ENCODE measurements around the gene WDCP.
A peak's percentile ranks its signal among the peaks of the same experiment; 100 is the strongest.

The WDCP gene

GRCh38 chr2:24009680-24010476, 37.3 kb downstream of the WDCP start, which contains the start of gene MFSD2B:
Gene MFSD2B, plus strand, starts transcription at chr2:24010085. Its CDS starts 12 bp downstream, at chr2:24010097.
- DNase-seq (ENCODE audit: insufficient read length) (peak; percentile 41), FAIRE-seq (no peak)
- TF ChIP-seq POLR2AphosphoS5 (IDR thresholded peaks at IDR 0.05; ENCODE audit: low read depth, low read length) (no peak), TAF1 (IDR thresholded peaks at IDR 0.05; ENCODE audit: borderline replicate concordance, low read depth, low read length) (no peak), POLR2A (IDR thresholded peaks at IDR 0.05; ENCODE audit: low read depth, low read length) (no peak)

- FAIRE-seq (no peak), DNase-seq (ENCODE audit: insufficient read length) (no peak)
- TF ChIP-seq TAF1 (IDR thresholded peaks at IDR 0.05; ENCODE audit: borderline replicate concordance, low read depth, low read length), result no peak
- TF ChIP-seq POLR2AphosphoS5 (IDR thresholded peaks at IDR 0.05; ENCODE audit: low read depth, low read length), result no peak
- no peak for TF ChIP-seq POLR2A (IDR thresholded peaks at IDR 0.05; ENCODE audit: low read depth, low read length)
Measured at GRCh38 chr2:24009367-24009679, 37.9 kb downstream of the WDCP start.

GRCh38 chr2:24008672-24009366, 38.4 kb downstream of the WDCP start:
- TF ChIP-seq POLR2A (IDR thresholded peaks at IDR 0.05; ENCODE audit: low read depth, low read length) (no peak), TAF1 (IDR thresholded peaks at IDR 0.05; ENCODE audit: borderline replicate concordance, low read depth, low read length) (no peak), POLR2AphosphoS5 (IDR thresholded peaks at IDR 0.05; ENCODE audit: low read depth, low read length) (no peak)
- FAIRE-seq (no peak), DNase-seq (ENCODE audit: insufficient read length) (no peak)

- DNase-seq (ENCODE audit: insufficient read length) (no peak), FAIRE-seq (no peak)
- TF ChIP-seq POLR2A (IDR thresholded peaks at IDR 0.05; ENCODE audit: low read depth, low read length) (no peak), TAF1 (IDR thresholded peaks at IDR 0.05; ENCODE audit: borderline replicate concordance, low read depth, low read length) (no peak), POLR2AphosphoS5 (IDR thresholded peaks at IDR 0.05; ENCODE audit: low read depth, low read length) (no peak)
Measured at GRCh38 chr2:24007693-24008092, 39.5 kb downstream of the WDCP start.

- DNase-seq (ENCODE audit: insufficient read length) (no peak), FAIRE-seq (no peak)
- no peak for TF ChIP-seq TAF1 (IDR thresholded peaks at IDR 0.05; ENCODE audit: borderline replicate concordance, low read depth, low read length)
Measured at GRCh38 chr2:23994567-23994966, 52.6 kb downstream of the WDCP start.

- FAIRE-seq (no peak), DNase-seq (ENCODE audit: insufficient read length) (no peak)
- no peak for TF ChIP-seq POLR2AphosphoS5 (IDR thresholded peaks at IDR 0.05; ENCODE audit: low read depth, low read length)
- no peak for TF ChIP-seq TAF1 (IDR thresholded peaks at IDR 0.05; ENCODE audit: borderline replicate concordance, low read depth, low read length)
- no peak for TF ChIP-seq POLR2A (IDR thresholded peaks at IDR 0.05; ENCODE audit: low read depth, low read length)
Measured at GRCh38 chr2:23993736-23994269, 53.4 kb downstream of the WDCP start.

- TF ChIP-seq POLR2AphosphoS5 (IDR thresholded peaks at IDR 0.05; ENCODE audit: low read depth, low read length) (no peak), TAF1 (IDR thresholded peaks at IDR 0.05; ENCODE audit: borderline replicate concordance, low read depth, low read length) (no peak), POLR2A (IDR thresholded peaks at IDR 0.05; ENCODE audit: low read depth, low read length) (no peak)
- FAIRE-seq (no peak), DNase-seq (ENCODE audit: insufficient read length) (no peak)
Measured at GRCh38 chr2:23992931-23993330, 54.3 kb downstream of the WDCP start.

GRCh38 chr2:23988371-23988770, 58.8 kb downstream of the WDCP start:
- TF ChIP-seq TAF1 (IDR thresholded peaks at IDR 0.05; ENCODE audit: borderline replicate concordance, low read depth, low read length) (no peak), POLR2AphosphoS5 (IDR thresholded peaks at IDR 0.05; ENCODE audit: low read depth, low read length) (no peak), POLR2A (IDR thresholded peaks at IDR 0.05; ENCODE audit: low read depth, low read length) (no peak)
- no peak for DNase-seq (ENCODE audit: insufficient read length)
- FAIRE-seq, result peak; percentile 5

All from GM12892 (cell line).